Measurements from ENCODE around the gene XYLT1. TPM values are rescaled to one million over a fixed set of nuclear protein-coding genes. Genes with fewer than 3 reads are reported as not detected.
A peak's percentile ranks its signal among the peaks of the same experiment; 100 is the strongest.

Gene XYLT1
- total and polyA plus RNA-seq, 2 of the 8 experiments (the other 6 are each of a cell fraction or from before 2014, with no cell fraction given), result 6.6 to 25.4 TPM

DNA sequence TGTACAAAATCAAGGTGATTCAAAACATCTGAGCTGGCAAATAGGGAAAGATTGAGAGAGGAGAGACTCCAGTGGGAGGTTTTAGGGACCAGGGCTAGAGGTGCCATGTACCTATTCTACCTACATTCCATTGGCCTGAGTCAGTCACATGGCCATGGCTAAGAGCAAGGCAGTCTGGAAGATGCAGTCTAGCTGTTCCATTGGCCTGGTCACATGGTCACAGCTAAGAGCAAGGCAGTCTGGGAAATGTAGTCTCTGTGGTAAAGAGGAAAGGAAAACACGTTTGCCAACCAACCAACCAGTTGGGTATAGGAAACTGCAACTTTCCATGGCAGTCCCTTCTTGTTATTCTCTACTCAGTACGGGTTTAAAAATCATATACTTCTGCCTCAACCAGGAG, 369.1 kb downstream of the XYLT1 start:
- WGBS, 2 experiments (ENCODE audit: extremely low coverage in 1 of 2, insufficient coverage in 1 of 2, insufficient read length in 1 of 2, insufficient replicate concordance in 2 of 2, low coverage in 1 of 2, low lambda C conversion rate in 2 of 2, missing lambda C conversion rate in 1 of 2), result 98% methylated on average over 2 of the region's 2 CpGs; no CpG with 5 or more reads in 1 of the 2 experiments
- CTCF ChIA-PET (ENCODE audit: partially characterized antibody), result interaction anchor here (0.5 to 1.7 kb wide), 3 partner anchors 10 to 172 kb away, joined by 3 to 6 read pairs (median 3); no protein-coding TSS in a partner anchor
- POLR2A ChIA-PET (ENCODE audit: partially characterized antibody), result interaction anchor here (1.4 kb wide), 1 partner anchor 18 kb away, joined by 3 read pairs; no protein-coding TSS in a partner anchor
- TF ChIP-seq FOSL1 (IDR thresholded peaks at IDR 0.05; ENCODE audit: insufficient read depth, low read depth, low read length), result no peak
- TF ChIP-seq CHD2 (IDR thresholded peaks at IDR 0.05; ENCODE audit: low read length), result 0 out of 2 replicates have a peak, but pooled peaks have one; percentile 22
- TF ChIP-seq, protein P1, sequence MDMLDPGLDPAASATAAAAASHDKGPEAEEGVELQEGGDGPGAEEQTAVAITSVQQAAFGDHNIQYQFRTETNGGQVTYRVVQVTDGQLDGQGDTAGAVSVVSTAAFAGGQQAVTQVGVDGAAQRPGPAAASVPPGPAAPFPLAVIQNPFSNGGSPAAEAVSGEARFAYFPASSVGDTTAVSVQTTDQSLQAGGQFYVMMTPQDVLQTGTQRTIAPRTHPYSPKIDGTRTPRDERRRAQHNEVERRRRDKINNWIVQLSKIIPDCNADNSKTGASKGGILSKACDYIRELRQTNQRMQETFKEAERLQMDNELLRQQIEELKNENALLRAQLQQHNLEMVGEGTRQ (IDR thresholded peaks at IDR 0.05; ENCODE audit: low read length), result peak; percentile 96
- peak; percentile 80 for TF ChIP-seq SIX5 (IDR thresholded peaks at IDR 0.05; ENCODE audit: low read depth, low read length)
- TF ChIP-seq SAP30 (IDR thresholded peaks at IDR 0.05; ENCODE audit: insufficient read depth, insufficient replicate concordance, low read length), result no peak
- 0 out of 2 replicates have a peak, but pooled peaks have one; percentile 28 for TF ChIP-seq YY1 (IDR thresholded peaks at IDR 0.05; ENCODE audit: low read depth, low read length)
- TF ChIP-seq, protein P2, sequence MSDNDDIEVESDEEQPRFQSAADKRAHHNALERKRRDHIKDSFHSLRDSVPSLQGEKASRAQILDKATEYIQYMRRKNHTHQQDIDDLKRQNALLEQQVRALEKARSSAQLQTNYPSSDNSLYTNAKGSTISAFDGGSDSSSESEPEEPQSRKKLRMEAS (IDR thresholded peaks at IDR 0.05), result peak; percentile 36; the same call in 1 of the 2 replicates
- TF ChIP-seq RNF2 (IDR thresholded peaks at IDR 0.05; ENCODE audit: borderline replicate concordance, low read depth, low read length, missing control alignments, poor library complexity, severe bottlenecking), result no peak
- no peak for TF ChIP-seq SP2 (IDR thresholded peaks at IDR 0.05; ENCODE audit: low read length)
- TF ChIP-seq RXRA (IDR thresholded peaks at IDR 0.05; ENCODE audit: insufficient read depth, low read depth, low read length), result no peak

More for the DNA sequence above, 369.1 kb downstream of the XYLT1 start:
- Histone ChIP-seq H2BK20ac (ENCODE audit: low read length) (no peak overlapping the region), H3K36me3 (ENCODE audit: control insufficient read depth in 2 of 4, insufficient read depth in 4 of 4, low read length in 3 of 4) (no peaks in the 10 kb centered on the region), H3K27ac (ENCODE audit: low read depth, low read length) (no peak overlapping the region), H3K4me2 (ENCODE audit: insufficient read depth in 1 of 2, low read depth in 2 of 2, low read length in 2 of 2) (no peak overlapping the region), H3K79me2 (ENCODE audit: control insufficient read depth in 1 of 2, insufficient read depth in 2 of 2, low read length in 2 of 2) (no peaks in the 10 kb centered on the region), H4K91ac (replicated peaks; ENCODE audit: insufficient read length, low read length) (no peak overlapping the region), H4K20me1 (replicated peaks in 1 of 2; ENCODE audit: control insufficient read depth in 1 of 2, insufficient read depth in 2 of 2, low read length in 2 of 2) (no peaks in the 10 kb centered on the region), H3K56ac (replicated peaks; ENCODE audit: insufficient read length, low read depth, low read length) (no peak overlapping the region), H2BK15ac (ENCODE audit: low read length) (no peak overlapping the region), H3K18ac (ENCODE audit: extremely low read depth, low read length) (no peak overlapping the region), H3K23ac (ENCODE audit: insufficient read length) (no peak overlapping the region), H2BK5ac (ENCODE audit: low read depth, low read length) (no peak overlapping the region), H3K4me1 (replicated peaks in 1 of 4; ENCODE audit: control insufficient read depth in 3 of 4, insufficient read depth in 4 of 4, low read length in 3 of 4) (peaks cover 0 to 6% (median 3%) of the 10 kb centered on the region in 4 experiments; a peak in 6 of 7 replicates), H3K9me3 (ENCODE audit: insufficient read depth in 2 of 2, low read depth in 1 of 2, low read length in 1 of 2) (peaks cover 0 to 3% of the 10 kb centered on the region in 2 experiments; a peak in 1 of 4 replicates), H2AFZ (ENCODE audit: low read length) (no peak overlapping the region), H2BK12ac (ENCODE audit: low read depth, low read length) (no peak overlapping the region), H2AK5ac (ENCODE audit: low read depth, low read length) (no peak overlapping the region), H3K79me1 (ENCODE audit: low read depth, low read length) (no peaks in the 10 kb centered on the region), H3K23me2 (ENCODE audit: low read depth, low read length) (no peaks in the 10 kb centered on the region), H3K27me3 (replicated peaks in 1 of 4; ENCODE audit: control insufficient read depth in 3 of 4, extremely low read depth in 1 of 4, insufficient read depth in 3 of 4, low read length in 3 of 4) (no peaks in the 10 kb centered on the region; a peak in 1 of 7 replicates), H3K14ac (ENCODE audit: insufficient read length) (no peak overlapping the region), H4K5ac (ENCODE audit: insufficient read length, low read depth, low read length) (no peak overlapping the region), H2BK120ac (replicated peaks; ENCODE audit: low read depth, low read length) (no peak overlapping the region), H3K4ac (replicated peaks; ENCODE audit: insufficient read length, low read depth, low read length) (no peak overlapping the region), H4K8ac (ENCODE audit: extremely low read depth, insufficient read depth, low read length) (no peak overlapping the region), H3K4me3 (ENCODE audit: extremely low read depth in 1 of 4, insufficient read depth in 2 of 4, low read depth in 3 of 4, low read length in 4 of 4) (no peak overlapping the region), H3K9ac (replicated peaks in 1 of 4; ENCODE audit: extremely low read depth in 1 of 4, low read depth in 3 of 4, low read length in 3 of 4) (no peak overlapping the region)
- FAIRE-seq (peak; percentile 81), DNase-seq (ENCODE audit: low read depth in 1 of 2, low spot score in 2 of 2) (no peak)

All from H1 (cell line).